ENCODE measurements around the gene LDHAL6B. TPM values are rescaled to one million over a fixed set of nuclear protein-coding genes. Genes with fewer than 3 reads are reported as not detected.

Gene LDHAL6B
- total RNA-seq, 1 experiment from 2014 or later = not detected

GRCh38 chr15:59222906-59223550 lies 16.4 kb downstream of the LDHAL6B start:
- Mint-ChIP-seq H3K4me1 (peaks cover 6% of the 10 kb centered on the region), H3K4me3 (no peak overlapping the region), H3K27me3 (ENCODE audit: low read depth) (no peaks in the 10 kb centered on the region), H3K9me3 (no peaks in the 10 kb centered on the region), H3K36me3 (peaks cover 30% of the 10 kb centered on the region), H3K27ac (no peak overlapping the region)
- ChIA-PET CTCF (interaction anchor here (1.7 kb wide), 1 partner anchor 24 kb away, joined by 5 read pairs; no protein-coding TSS in a partner anchor), POLR2A (no interaction called here)
- no peak for DNase-seq (ENCODE audit: low spot score)
- no peak for ATAC-seq
- TF ChIP-seq EMX1 (CRISPR knock-in tag; IDR thresholded peaks at IDR 0.05) (no peak), NR2C2 (CRISPR knock-in tag; IDR thresholded peaks at IDR 0.05) (no peak), ZNF416 (CRISPR knock-in tag; IDR thresholded peaks at IDR 0.05) (no peak), ZNF425 (CRISPR knock-in tag; conservative IDR thresholded peaks at IDR 0.05) (no peak), TEAD1 (CRISPR knock-in tag; IDR thresholded peaks at IDR 0.05) (no peak), ZNF219 (CRISPR knock-in tag; IDR thresholded peaks at IDR 0.05; ENCODE audit: borderline replicate concordance) (no peak), ATF2 (CRISPR knock-in tag; IDR thresholded peaks at IDR 0.05; ENCODE audit: borderline replicate concordance, low read depth) (no peak), ETV6 (CRISPR knock-in tag; IDR thresholded peaks at IDR 0.05) (no peak), CDX4 (CRISPR knock-in tag; IDR thresholded peaks at IDR 0.05; ENCODE audit: borderline replicate concordance) (no peak), NR1H2 (CRISPR knock-in tag; IDR thresholded peaks at IDR 0.05) (no peak), ZNF263 (CRISPR knock-in tag; IDR thresholded peaks at IDR 0.05; ENCODE audit: low read depth) (no peak), E2F1 (CRISPR knock-in tag; IDR thresholded peaks at IDR 0.05) (no peak), ZNF423 (CRISPR knock-in tag; IDR thresholded peaks at IDR 0.05) (no peak), OVOL2 (CRISPR knock-in tag; IDR thresholded peaks at IDR 0.05; ENCODE audit: borderline replicate concordance) (no peak), CREM (CRISPR knock-in tag; IDR thresholded peaks at IDR 0.05) (no peak), TEAD4 (CRISPR knock-in tag; IDR thresholded peaks at IDR 0.05) (no peak), ERG (CRISPR knock-in tag; IDR thresholded peaks at IDR 0.05) (no peak), ZMAT4 (CRISPR knock-in tag; IDR thresholded peaks at IDR 0.05) (no peak)

GRCh38 chr15:59223736-59224135 lies 17.1 kb downstream of the LDHAL6B start:
- H3K4me1 Mint-ChIP-seq = peaks cover 9% of the 10 kb centered on the region
- ChIA-PET POLR2A (no interaction called here), CTCF (interaction anchor here (1.7 kb wide), 1 partner anchor 23 kb away, joined by 5 read pairs; no protein-coding TSS in a partner anchor)
- H3K9me3 Mint-ChIP-seq = no peaks in the 10 kb centered on the region
- ATAC-seq = no peak
- H3K27me3 Mint-ChIP-seq (ENCODE audit: low read depth) = no peaks in the 10 kb centered on the region
- peaks cover 28% of the 10 kb centered on the region for H3K36me3 Mint-ChIP-seq
- H3K27ac Mint-ChIP-seq = no peak overlapping the region
- DNase-seq (ENCODE audit: low spot score) = no peak
- no peak for TF ChIP-seq KAT7 (CRISPR knock-in tag; IDR thresholded peaks at IDR 0.05; ENCODE audit: borderline replicate concordance)
- H3K4me3 Mint-ChIP-seq = no peak overlapping the region
